PC-9 (cell line): ENCODE measurements around the gene ARL6IP1. TPM values are rescaled to one million over a fixed set of nuclear protein-coding genes. Genes with fewer than 3 reads are reported as not detected.

Experiments used
- BruUV-seq: library from RNA; stranded (reverse); fragments of 400-500 nt; replicated peaks from 2 replicates; lab custom pipeline; 2021; lab: Mats Ljungman, UMichigan
- CTCF ChIA-PET: fragments of 300-600 bp; sonication (Branson Sonifier 250); formaldehyde crosslinking; loops from one replicate; lab custom pipeline; 2022; ENCODE audit warnings: antibody characterized with exemption; lab: Charles Lee
- POLR2A ChIA-PET: fragments of 300-600 bp; sonication (Branson Sonifier 250); formaldehyde crosslinking; loops from one replicate; lab custom pipeline; 2022; ENCODE audit warnings: antibody characterized with exemption; ENCODE audit not compliant: unreplicated experiment; lab: Charles Lee
- DNase-seq, 2 experiments: peaks; one replicate each; pipeline versions ENCODE4 v3.0.0 to v3.0.0-alpha.2; 2015 to 2022; ENCODE audit warnings: mixed read lengths in 1 of 2
- H2AFZ ChIP-seq: fragments of 200-600 bp; sonication (generic); 2 replicates; pipeline ENCODE4 v1.8.1; 2017; ENCODE audit warnings: antibody characterized with exemption
- H3F3A ChIP-seq: fragments of 200-600 bp; sonication (generic); 2 replicates; pipeline ENCODE4 v1.8.1; 2017; ENCODE audit warnings: antibody characterized with exemption, mild to moderate bottlenecking, low read depth; ENCODE audit not compliant: insufficient read depth
- H3K27ac ChIP-seq: fragments of 200-600 bp; sonication (generic); 2 replicates; pipeline ENCODE4 v1.6.1; 2016; ENCODE audit warnings: mixed run types
- H3K27me3 ChIP-seq: fragments of 200-600 bp; sonication (generic); 2 replicates; pipeline ENCODE4 v1.6.1; 2016; ENCODE audit warnings: low read depth, mixed run types; ENCODE audit not compliant: insufficient read depth
- H3K36me3 ChIP-seq: fragments of 200-600 bp; sonication (generic); 2 replicates; pipeline ENCODE4 v1.6.1; 2016; ENCODE audit warnings: low read depth, mixed run types
- H3K4me1 ChIP-seq: fragments of 200-600 bp; sonication (generic); replicated peaks from 2 replicates; pipeline ENCODE4 v1.6.1; 2016; ENCODE audit warnings: mixed run types; ENCODE audit not compliant: insufficient read depth
- H3K4me2 ChIP-seq: fragments of 200-600 bp; sonication (generic); 2 replicates; pipeline ENCODE4 v1.6.1; 2017; ENCODE audit warnings: mixed run types
- H3K4me3 ChIP-seq: fragments of 200-600 bp; sonication (generic); 2 replicates; pipeline ENCODE4 v1.6.1; 2016; ENCODE audit warnings: mixed run types
- H3K79me2 ChIP-seq: fragments of 200-600 bp; sonication (generic); 2 replicates; pipeline ENCODE4 v1.6.1; 2017; ENCODE audit warnings: low read depth, mixed run types
- H3K9me2 ChIP-seq: fragments of 200-600 bp; sonication (generic); 2 replicates; pipeline ENCODE4 v1.8.1; 2017; ENCODE audit warnings: mild to moderate bottlenecking; ENCODE audit not compliant: insufficient read depth
- H3K9me3 ChIP-seq: fragments of 200-600 bp; sonication (generic); 2 replicates; pipeline ENCODE4 v1.8.1; 2016; ENCODE audit warnings: low read depth; ENCODE audit not compliant: insufficient read depth
- H4K20me1 ChIP-seq: fragments of 200-600 bp; sonication (generic); 2 replicates; pipeline ENCODE4 v1.8.1; 2017; ENCODE audit not compliant: insufficient read depth
- CTCF ChIP-seq: fragments of 200-600 bp; sonication (generic); conservative IDR thresholded peaks from 2 replicates; pipeline ENCODE4 v1.6.1; 2017; ENCODE audit warnings: mixed run types, antibody characterized with exemption, mild to moderate bottlenecking, moderate library complexity
- EZH2 ChIP-seq: fragments of 200-600 bp; sonication (generic); IDR thresholded peaks from 2 replicates; pipeline ENCODE4 v1.8.0; 2017; ENCODE audit warnings: antibody characterized with exemption, low read depth
- intact Hi-C: fragments of 100-400 bp; cut with micrococcal nuclease; formaldehyde crosslinking; loops from one replicate; pipeline ENCODE4 v1.10.0; 2022; ENCODE audit not compliant: unreplicated experiment
- total RNA-seq: library from RNA; stranded (reverse); gene quantifications from 2 replicates; pipeline ENCODE4 v1.2.3, GENCODE V29; 2021

ARL6IP1 gene
- total RNA-seq, 1 experiment from 2014 or later = 294 TPM

DNA sequence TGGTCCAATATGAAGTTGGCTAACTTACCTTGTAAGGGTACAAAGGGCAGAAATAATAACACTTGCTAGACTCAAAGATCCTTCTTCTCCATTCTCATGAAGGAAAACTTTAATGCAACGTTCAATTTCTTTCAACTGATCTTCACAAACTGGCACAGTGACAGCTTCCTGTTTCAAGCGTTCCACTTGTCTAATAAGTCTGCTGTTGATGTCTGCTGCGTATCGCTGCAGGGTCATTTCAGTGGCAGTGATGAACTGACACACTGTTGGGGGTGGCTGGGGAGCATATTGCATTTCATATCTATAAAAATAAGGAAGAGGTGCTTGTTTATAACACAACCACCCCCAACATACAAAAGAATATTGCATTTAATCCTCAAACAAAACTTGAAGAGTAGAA is 33.5 kb upstream of the ARL6IP1 start:
- peaks cover 76% of the 10 kb centered on the region for H3K36me3 ChIP-seq
- H2AFZ ChIP-seq = no peak overlapping the region
- TF ChIP-seq EZH2 (no peak), CTCF (no peak)
- H3K4me3 ChIP-seq = no peak overlapping the region
- POLR2A ChIA-PET = no interaction called here
- no peak overlapping the region for H3K27ac ChIP-seq
- no peaks in the 10 kb centered on the region for H3K9me2 ChIP-seq
- no peaks in the 10 kb centered on the region for H3K79me2 ChIP-seq
- no peaks in the 10 kb centered on the region for H3K27me3 ChIP-seq
- H3F3A ChIP-seq = peaks cover 27% of the 10 kb centered on the region
- BruUV-seq = no TSS peak
- H3K4me1 ChIP-seq = no peaks in the 10 kb centered on the region
- CTCF ChIA-PET = no interaction called here
- peaks cover 3% of the 10 kb centered on the region; the same call in 1 of the 2 replicates for H4K20me1 ChIP-seq
- intact Hi-C loops = loop anchor here (10.0 kb wide), 1 partner anchor 50 kb away; no protein-coding TSS in a partner anchor
- no peak for DNase-seq
- H3K9me3 ChIP-seq = no peaks in the 10 kb centered on the region; the same call in 1 of the 2 replicates
- H3K4me2 ChIP-seq = no peak overlapping the region

- no peak for TF ChIP-seq CTCF
- no peak for TF ChIP-seq EZH2
- no peak overlapping the region for H3K4me3 ChIP-seq
- peaks cover 77% of the 10 kb centered on the region for H3K36me3 ChIP-seq
- no peak overlapping the region for H3K4me2 ChIP-seq
- no peak for DNase-seq
- no peaks in the 10 kb centered on the region; the same call in 1 of the 2 replicates for H3K9me3 ChIP-seq
- no TSS peak for BruUV-seq
- H3K27ac ChIP-seq = no peak overlapping the region
- H3F3A ChIP-seq = peaks cover 27% of the 10 kb centered on the region
- POLR2A ChIA-PET = interaction anchor here (0.6 kb wide), 1 partner anchor 83 kb away, joined by 3 read pairs; no protein-coding TSS in a partner anchor
- no peaks in the 10 kb centered on the region for H3K27me3 ChIP-seq
- peaks cover 3% of the 10 kb centered on the region; the same call in 1 of the 2 replicates for H4K20me1 ChIP-seq
- H3K79me2 ChIP-seq = no peaks in the 10 kb centered on the region
- CTCF ChIA-PET = no interaction called here
- H2AFZ ChIP-seq = no peak overlapping the region
- no peaks in the 10 kb centered on the region for H3K9me2 ChIP-seq
- intact Hi-C loops = loop anchor here (10.0 kb wide), 1 partner anchor 51 kb away; no protein-coding TSS in a partner anchor
- H3K4me1 ChIP-seq = no peaks in the 10 kb centered on the region
Observed at GRCh38 chr16:18833707-18834505, 32.6 kb upstream of the ARL6IP1 start.

GRCh38 chr16:18832613-18833012 is 31.3 kb upstream of the ARL6IP1 start:
- CTCF ChIA-PET = interaction anchor here (0.7 kb wide), 1 partner anchor 42 kb away, joined by 5 read pairs; no protein-coding TSS in a partner anchor
- Histone ChIP-seq H3K27ac (no peak overlapping the region), H3K27me3 (no peaks in the 10 kb centered on the region), H3K4me2 (no peak overlapping the region), H3K9me3 (no peaks in the 10 kb centered on the region; the same call in 1 of the 2 replicates), H3K36me3 (peaks cover 78% of the 10 kb centered on the region), H3K79me2 (no peaks in the 10 kb centered on the region), H4K20me1 (peaks cover 3% of the 10 kb centered on the region; the same call in 1 of the 2 replicates), H3K9me2 (no peaks in the 10 kb centered on the region), H3F3A (peaks cover 27% of the 10 kb centered on the region), H3K4me3 (no peak overlapping the region), H3K4me1 (no peaks in the 10 kb centered on the region), H2AFZ (no peak overlapping the region)
- DNase-seq = no peak
- TF ChIP-seq EZH2 = no peak
- no peak for TF ChIP-seq CTCF
- no TSS peak for BruUV-seq
- intact Hi-C loops = loop anchor here (10.0 kb wide), 1 partner anchor 52 kb away; no protein-coding TSS in a partner anchor
- POLR2A ChIA-PET = no interaction called here
